Neural progenitor cell (in vitro differentiated cells): ENCODE measurements around the gene FRRS1.

Experiments used
- EZH2 ChIP-seq: fragments of 200-600 bp; sonication (generic); IDR thresholded peaks from 2 replicates; pipeline ENCODE4 v1.6.1; 2017; ENCODE audit warnings: antibody characterized with exemption, mild to moderate bottlenecking, moderate library complexity
- EZH2phosphoT487 ChIP-seq: fragments of 200-600 bp; sonication (generic); IDR thresholded peaks from 2 replicates; pipeline ENCODE4 v1.6.1; 2017; ENCODE audit warnings: antibody characterized with exemption
- TF ChIP-seq, protein P1 (sequence below): fragments of 200-600 bp; sonication (generic); IDR thresholded peaks from 2 replicates; pipeline ENCODE4 v1.5.1; 2017; ENCODE audit warnings: antibody characterized with exemption, mild to moderate bottlenecking

DNA sequence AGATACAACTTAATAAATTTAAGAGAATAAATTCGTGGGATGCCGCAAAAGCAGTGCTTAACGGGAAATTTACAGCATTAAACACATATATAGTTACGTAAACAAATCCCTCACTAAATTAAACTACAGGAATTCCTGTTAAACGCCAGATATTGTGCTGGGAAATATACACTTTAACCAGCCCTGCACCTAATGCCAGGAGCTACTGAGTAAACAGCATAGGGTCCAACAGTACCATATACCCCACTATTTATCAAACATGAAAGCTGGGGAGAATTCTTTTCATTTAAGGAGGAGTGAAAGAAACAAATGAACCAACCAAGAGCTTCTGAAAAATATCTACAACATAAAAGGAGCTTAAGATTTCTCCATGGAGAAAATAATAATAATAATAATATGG lies 11.7 kb downstream of the FRRS1 start:
- TF ChIP-seq, protein P1, sequence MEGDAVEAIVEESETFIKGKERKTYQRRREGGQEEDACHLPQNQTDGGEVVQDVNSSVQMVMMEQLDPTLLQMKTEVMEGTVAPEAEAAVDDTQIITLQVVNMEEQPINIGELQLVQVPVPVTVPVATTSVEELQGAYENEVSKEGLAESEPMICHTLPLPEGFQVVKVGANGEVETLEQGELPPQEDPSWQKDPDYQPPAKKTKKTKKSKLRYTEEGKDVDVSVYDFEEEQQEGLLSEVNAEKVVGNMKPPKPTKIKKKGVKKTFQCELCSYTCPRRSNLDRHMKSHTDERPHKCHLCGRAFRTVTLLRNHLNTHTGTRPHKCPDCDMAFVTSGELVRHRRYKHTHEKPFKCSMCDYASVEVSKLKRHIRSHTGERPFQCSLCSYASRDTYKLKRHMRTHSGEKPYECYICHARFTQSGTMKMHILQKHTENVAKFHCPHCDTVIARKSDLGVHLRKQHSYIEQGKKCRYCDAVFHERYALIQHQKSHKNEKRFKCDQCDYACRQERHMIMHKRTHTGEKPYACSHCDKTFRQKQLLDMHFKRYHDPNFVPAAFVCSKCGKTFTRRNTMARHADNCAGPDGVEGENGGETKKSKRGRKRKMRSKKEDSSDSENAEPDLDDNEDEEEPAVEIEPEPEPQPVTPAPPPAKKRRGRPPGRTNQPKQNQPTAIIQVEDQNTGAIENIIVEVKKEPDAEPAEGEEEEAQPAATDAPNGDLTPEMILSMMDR = no peak
- TF ChIP-seq EZH2 (no peak), EZH2phosphoT487 (no peak)
